HCT116 (cell line): ENCODE results near the gene SUN5.

Experiments
- CBX3 ChIP-seq: IDR thresholded peaks from 2 replicates; pipeline ENCODE4 v1.6.1; 2012; ENCODE audit warnings: low read depth
- CTCF ChIP-seq, 3 experiments: fragments of 200-600 bp in 1 of 3; sonication (generic) in 1 of 3; IDR thresholded peaks in 2 of 3; conservative IDR thresholded peaks in 1 of 3; 2 replicates each; pipeline ENCODE4 v1.5.1; 2012 to 2017; ENCODE audit warnings: low read depth in 2 of 3, low read length in 2 of 3, antibody characterized with exemption in 1 of 3, borderline replicate concordance in 1 of 3, control low read depth in 1 of 3, mild to moderate bottlenecking in 1 of 3, mixed read lengths in 1 of 3, mixed run types in 1 of 3, moderate library complexity in 1 of 3; ENCODE audit not compliant: insufficient read depth in 1 of 3
- ELF1 ChIP-seq: IDR thresholded peaks from 2 replicates; pipeline ENCODE4 v1.6.1; 2012; ENCODE audit warnings: low read depth, borderline replicate concordance
- EZH2 ChIP-seq: fragments of 200-600 bp; sonication (generic); IDR thresholded peaks from 2 replicates; pipeline ENCODE4 v1.6.1; 2017; ENCODE audit warnings: antibody characterized with exemption, mixed run types
- POLR2A ChIP-seq: IDR thresholded peaks from 2 replicates; pipeline ENCODE4 v1.7.0; 2011; ENCODE audit warnings: borderline replicate concordance; ENCODE audit not compliant: insufficient read depth, insufficient read length; ENCODE audit errors: extremely low read depth
- RAD21 ChIP-seq: IDR thresholded peaks from 2 replicates; pipeline ENCODE4 v1.6.1; 2012; ENCODE audit warnings: low read depth, mild to moderate bottlenecking
- REST ChIP-seq: IDR thresholded peaks from 2 replicates; pipeline ENCODE4 v1.6.1; 2012; ENCODE audit warnings: low read depth
- SP1 ChIP-seq: IDR thresholded peaks from 2 replicates; pipeline ENCODE4 v1.6.1; 2012; ENCODE audit warnings: low read depth
- SRF ChIP-seq: IDR thresholded peaks from 2 replicates; pipeline ENCODE4 v1.6.1; 2012; ENCODE audit warnings: low read depth
- TCF7L2 ChIP-seq: IDR thresholded peaks from 2 replicates; pipeline ENCODE4 v1.7.0; 2011; ENCODE audit warnings: borderline replicate concordance, inconsistent platforms; ENCODE audit not compliant: insufficient read depth, insufficient read length; ENCODE audit errors: extremely low read depth
- ZNF274 ChIP-seq: fragments of 200-500 bp; sonication (Bioruptor generic); IDR thresholded peaks from 2 replicates; pipeline ENCODE4 v1.6.1; 2014; ENCODE audit warnings: mild to moderate bottlenecking, low read depth, low read length, inconsistent platforms

- TF ChIP-seq CTCF (IDR thresholded peaks at IDR 0.05 in 2 of 3, conservative IDR thresholded peaks at IDR 0.05 in 1 of 3; ENCODE audit: borderline replicate concordance in 1 of 3, insufficient read depth in 1 of 3, low read depth in 2 of 3, low read length in 2 of 3), result no peak
- TF ChIP-seq CBX3, result no peak
- TF ChIP-seq SP1, result no peak
- no peak for TF ChIP-seq ZNF274
- no peak for TF ChIP-seq REST
- TF ChIP-seq EZH2, result no peak
- TF ChIP-seq ELF1, result no peak
- TF ChIP-seq RAD21, result no peak
- TF ChIP-seq POLR2A, result no peak
- no peak for TF ChIP-seq TCF7L2
- no peak for TF ChIP-seq SRF
Measured at GRCh38 chr20:33030076-33030475, 25.8 kb upstream of the SUN5 start.
